ENCODE results near the gene PCDHB10.
"Not testable (repeated sequence)": the region's sequence is repeated elsewhere in the genome, so short reads cannot be mapped to it uniquely, and the experiment has no call there.

- TF ChIP-seq CTCF, POLR2A (IDR thresholded peaks at IDR 0.05): not testable (repeated sequence)
These were observed 34.3 kb upstream of the PCDHB10 start for GRCh38 chr5:141157901-141158300.

Data from breast epithelium (tissue), 3 donors.